SK-N-SH (cell line): ENCODE data around the gene TAF1D.

ENCODE experiments used
- CTCF ChIP-seq: fragments of 200-600 bp; sonication (generic); IDR thresholded peaks from 2 replicates; pipeline ENCODE4 v1.6.1; 2017; ENCODE audit warnings: antibody characterized with exemption, mild to moderate bottlenecking, moderate library complexity
- MAX ChIP-seq: IDR thresholded peaks from 2 replicates; pipeline ENCODE4 v1.4.0; 2012; ENCODE audit warnings: low read depth

DNA sequence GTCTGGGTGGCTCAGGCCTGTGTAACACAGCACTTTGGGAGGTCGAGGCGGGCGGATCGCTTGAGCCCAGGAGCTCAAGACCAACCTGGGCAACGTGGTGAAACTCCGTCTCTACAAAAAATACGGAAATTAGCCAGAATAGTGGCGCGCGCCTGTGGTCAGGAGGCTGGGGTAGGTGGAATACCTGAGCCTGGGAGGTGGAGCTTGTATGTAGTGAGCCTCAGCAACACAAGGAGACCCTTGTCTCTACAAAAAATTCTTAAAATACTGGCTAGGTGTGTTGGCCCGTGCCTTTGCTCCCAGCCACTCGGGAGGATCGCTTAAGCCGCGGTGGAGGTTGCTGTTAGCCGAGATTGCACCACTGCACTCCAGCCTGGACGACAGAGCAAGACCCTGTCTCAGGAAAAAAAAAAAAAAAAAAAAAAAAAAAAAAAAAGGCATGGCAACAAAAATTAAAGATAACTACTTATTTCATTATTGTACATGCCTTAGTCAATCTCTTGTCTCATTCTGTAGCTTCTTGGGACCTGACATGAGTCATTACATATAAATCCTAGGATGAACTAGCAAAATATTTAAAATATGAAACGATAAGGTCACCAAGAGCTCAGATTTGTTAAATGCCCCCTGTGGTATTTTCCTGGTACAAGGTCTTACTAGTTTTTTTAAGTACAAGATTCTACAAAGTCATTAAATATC, 1.1 kb downstream of the TAF1D start:
- TF ChIP-seq CTCF (no peak), MAX (no peak)
